ENCODE results near the gene BUB1B.

Gene BUB1B

GRCh38 chr15:40256638-40257235, 95.9 kb downstream of the BUB1B start:
- DNase-seq = no peak

DNA sequence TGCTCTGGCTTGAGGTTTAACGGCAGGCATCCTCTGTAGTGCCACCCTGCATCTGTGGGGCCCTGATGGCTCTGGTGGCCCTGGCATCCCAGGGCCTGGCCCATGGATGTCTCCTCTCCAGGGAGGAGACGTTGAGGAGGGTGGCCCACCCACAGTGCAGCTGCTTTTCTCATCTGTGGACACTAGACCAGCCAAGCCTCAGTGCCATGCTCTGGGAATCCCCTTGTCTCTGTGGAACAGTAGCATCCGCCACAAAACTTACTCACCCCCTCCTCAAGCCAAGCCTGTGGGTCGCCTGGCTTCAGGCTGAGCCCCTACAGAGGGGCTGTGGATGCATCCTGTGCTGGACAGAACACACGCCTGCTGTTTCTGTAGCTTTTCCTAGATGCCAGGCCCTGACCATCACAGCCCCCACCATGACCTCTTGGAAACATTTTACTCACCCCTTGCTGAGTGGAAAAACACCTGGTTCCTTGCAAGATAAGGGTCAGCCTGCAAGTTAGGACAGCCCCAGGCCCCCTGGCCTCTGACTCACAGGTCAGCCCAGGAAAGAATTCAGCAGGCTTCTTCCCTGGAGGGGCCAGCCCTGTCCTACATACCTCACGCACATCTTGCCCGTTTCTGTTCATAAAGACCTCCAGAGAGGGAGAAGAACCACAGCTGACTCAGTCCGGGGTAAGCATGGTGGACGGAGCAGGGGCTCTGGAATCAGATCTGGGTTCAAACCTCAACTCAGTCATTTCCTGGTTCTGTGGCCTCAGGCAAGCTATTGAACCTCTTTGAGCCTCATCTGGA, 97.0 kb downstream of the BUB1B start:
- no peak for DNase-seq

- DNase-seq = no peak
Measured at GRCh38 chr15:40258544-40258943, 97.7 kb downstream of the BUB1B start.

DNA sequence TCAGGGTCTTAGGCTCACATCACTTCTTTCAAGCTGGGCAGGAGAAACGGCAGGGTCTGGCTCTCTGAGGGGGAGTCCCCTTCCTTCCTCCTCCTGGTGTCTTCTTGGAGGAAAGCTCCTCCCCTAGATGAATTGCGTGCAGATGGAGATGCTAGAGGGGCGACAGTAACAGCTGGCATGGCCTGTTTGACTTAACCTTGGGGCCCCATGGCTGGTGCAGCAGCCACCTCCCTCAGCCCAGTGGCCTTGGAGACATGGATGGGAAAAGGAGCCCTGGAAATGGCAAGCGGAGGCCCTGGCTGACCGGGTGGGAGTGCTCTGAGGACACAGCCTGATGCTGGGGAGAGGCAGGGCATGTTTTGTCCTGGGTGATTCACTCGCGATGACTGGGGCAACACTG, 98.2 kb downstream of the BUB1B start:
- DNase-seq = no peak

DNA sequence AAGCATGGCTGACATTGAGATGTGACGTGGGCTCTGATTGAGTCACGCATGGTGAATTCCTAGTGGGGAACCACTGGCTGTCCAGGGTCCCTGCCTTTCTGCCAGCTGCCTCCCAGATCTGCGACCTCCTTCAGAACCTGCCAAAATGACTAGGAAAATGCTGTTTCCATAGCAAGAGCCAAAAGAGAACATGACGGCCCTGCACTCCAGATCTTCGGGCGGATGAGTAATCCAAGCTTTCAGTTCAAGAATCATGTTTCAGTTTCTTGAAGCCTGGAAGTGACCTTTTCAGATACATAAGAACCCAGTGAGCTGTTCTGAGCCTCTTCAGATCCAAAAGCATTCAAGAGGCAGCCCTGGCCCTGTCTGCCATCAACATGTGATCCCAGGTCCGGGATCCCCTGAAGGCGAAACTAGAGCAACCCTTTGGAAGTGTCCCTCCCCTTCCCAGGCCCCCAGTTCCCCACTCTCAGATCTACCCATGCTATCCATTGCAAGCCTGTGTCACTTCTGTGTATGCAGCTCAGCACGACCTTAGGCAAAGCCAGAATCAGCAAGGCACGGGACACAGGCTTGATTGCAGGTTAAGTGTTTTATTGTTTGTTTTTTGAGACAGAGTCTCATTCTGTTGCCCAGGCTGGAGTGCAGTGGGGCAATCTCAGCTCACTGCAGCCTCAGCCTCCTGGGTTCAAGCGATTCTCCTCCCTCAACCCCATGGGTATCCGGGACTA, 102.3 kb downstream of the BUB1B start:
- DNase-seq = no peak

DNA sequence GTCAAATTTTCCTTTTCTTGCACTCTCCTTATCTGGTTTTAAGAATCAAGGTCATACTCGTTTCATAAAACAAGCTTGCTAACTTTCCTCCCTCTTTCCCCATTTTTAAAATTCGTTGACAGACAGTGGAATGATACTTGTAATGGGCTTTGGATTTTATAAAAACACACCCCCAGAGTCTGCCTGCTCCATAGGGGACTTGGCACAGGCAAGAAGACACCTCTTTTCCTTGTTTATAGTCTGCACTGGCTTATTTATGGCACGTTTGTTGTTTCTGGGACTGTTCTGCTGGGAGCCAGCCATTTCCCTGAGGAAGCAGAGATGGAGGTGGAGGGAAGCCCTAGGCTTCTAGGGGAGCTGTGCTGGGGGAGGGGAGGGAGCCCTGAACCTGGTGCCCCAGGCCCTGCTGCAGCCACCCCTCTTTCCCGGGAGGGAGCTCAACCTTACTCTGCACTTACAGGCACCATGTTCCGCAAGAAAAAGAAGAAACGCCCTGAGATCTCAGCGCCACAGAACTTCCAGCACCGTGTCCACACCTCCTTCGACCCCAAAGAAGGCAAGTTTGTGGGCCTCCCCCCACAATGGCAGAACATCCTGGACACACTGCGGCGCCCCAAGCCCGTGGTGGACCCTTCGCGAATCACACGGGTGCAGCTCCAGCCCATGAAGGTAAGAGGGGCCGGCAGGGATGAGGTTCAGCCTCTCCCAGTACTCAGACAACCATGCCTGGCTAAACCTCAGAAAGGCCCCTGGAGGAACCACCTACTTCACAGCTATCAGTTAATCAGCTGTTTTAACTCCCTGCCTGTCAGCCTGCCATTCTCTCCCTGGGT, 103.7 kb downstream of the BUB1B start:
- DNase-seq = no peak

DNA sequence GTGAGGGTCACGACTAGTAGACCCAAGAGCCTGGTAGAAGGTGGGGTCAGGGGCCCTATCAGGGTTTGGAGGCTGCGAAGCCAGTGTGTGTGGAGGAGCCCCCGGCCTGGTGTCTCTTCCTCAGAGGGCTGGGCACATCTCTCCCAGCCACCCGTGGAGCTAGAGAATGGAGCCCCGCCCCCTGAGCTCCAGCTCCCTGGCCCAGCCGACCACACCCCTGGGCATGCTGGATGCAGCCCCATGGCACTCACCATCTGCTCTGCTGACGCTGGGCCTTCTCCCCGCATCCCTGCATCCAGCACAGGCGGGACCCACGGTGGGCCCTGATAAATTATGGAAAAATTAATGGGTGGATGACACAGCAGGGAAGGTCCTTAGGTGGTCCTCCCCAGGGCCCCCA, 104.5 kb downstream of the BUB1B start:
- no peak for DNase-seq

DNA sequence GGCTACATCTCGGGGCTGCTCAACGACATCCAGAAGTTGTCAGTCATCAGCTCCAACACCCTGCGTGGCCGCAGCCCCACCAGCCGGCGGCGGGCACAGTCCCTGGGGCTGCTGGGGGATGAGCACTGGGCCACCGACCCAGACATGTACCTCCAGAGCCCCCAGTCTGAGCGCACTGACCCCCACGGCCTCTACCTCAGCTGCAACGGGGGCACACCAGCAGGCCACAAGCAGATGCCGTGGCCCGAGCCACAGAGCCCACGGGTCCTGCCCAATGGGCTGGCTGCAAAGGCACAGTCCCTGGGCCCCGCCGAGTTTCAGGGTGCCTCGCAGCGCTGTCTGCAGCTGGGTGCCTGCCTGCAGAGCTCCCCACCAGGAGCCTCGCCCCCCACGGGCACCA, 105.0 kb downstream of the BUB1B start:
- DNase-seq = no peak

DNA sequence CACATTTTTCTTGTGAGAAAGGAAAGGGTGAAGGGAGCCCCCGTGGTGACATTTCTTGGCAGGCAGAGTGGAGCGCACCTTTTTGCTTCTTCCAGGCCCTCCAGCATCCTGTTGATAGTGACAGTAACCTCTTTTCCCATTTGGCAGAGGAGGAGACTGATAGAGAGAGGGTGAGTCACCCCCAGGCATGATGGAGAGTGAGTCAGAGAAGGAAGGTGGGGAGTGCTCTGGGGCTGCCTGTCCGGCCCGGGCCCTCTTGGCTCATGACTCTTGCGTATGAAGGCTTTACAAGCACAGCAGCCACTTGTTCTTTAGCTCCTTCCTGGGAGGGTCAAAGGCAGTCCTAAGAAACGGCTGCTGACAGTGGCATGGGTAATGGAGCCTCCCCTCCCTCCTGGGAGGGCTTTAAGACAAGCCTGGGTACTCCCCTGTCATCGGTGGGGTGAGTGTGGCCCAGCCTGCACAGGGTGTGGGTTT, 106.0 kb downstream of the BUB1B start:
- DNase-seq = no peak

DNA sequence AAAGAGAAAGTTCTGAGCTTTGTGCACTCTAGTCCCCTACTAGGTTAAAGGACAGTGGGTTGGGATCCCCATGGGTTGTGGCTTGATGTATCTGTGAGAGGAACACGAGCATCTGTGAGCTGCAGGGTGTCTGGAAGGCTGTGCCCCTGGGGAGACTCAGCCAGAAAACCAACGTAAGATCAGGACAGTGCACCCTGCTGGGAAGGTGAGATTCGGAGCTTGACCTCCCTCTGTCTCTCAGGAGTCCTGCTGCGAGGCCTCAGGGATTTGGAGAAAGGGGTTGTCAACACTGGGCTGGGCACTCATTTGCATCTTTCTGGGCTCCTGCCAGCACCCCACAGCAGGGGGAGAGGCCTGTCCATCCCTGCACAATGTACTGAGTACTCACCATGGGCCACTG, 106.8 kb downstream of the BUB1B start:
- DNase-seq = no peak

GRCh38 chr15:40269604-40270003, 108.7 kb downstream of the BUB1B start:
- peak; percentile 14 for DNase-seq

GRCh38 chr15:40270246-40270995, 109.6 kb downstream of the BUB1B start:
- DNase-seq = no peak
